ENCODE results near the gene HLF. TPM values are rescaled to one million over a fixed set of nuclear protein-coding genes. Genes with fewer than 3 reads are reported as not detected.

HLF gene
- total and polyA plus RNA-seq, 2 donors (not counting 1 experiment from before 2014, with no cell fraction given) = 0.10 TPM; not detected in 1

GRCh38 chr17:55304171-55304859 is 39.6 kb downstream of the HLF start:
- Histone ChIP-seq H3K4me3 (ENCODE audit: control extremely low read depth in 1 of 5, extremely low read depth in 1 of 5, insufficient read depth in 1 of 5, low read depth in 2 of 5, low read length in 4 of 5) (no peak overlapping the region), H3K36me3 (replicated peaks in 1 of 2; ENCODE audit: control extremely low read depth in 1 of 2, control insufficient read depth in 1 of 2, extremely low read depth in 1 of 2, insufficient read depth in 2 of 2, low read length in 1 of 2) (no peaks in the 10 kb centered on the region), H3K9ac (ENCODE audit: low read length) (no peak overlapping the region), H3K27ac (ENCODE audit: low read length in 2 of 2) (no peak overlapping the region), H3K9me3 (ENCODE audit: control extremely low read depth in 1 of 3, control insufficient read depth in 2 of 3, insufficient read depth in 1 of 3, low read length in 2 of 3) (no peaks in the 10 kb centered on the region), H3K27me3 (replicated peaks in 1 of 4; ENCODE audit: control extremely low read depth in 1 of 4, control insufficient read depth in 3 of 4, insufficient read depth in 4 of 4, low read length in 3 of 4) (peaks cover 0 to 6% (median 0%) of the 10 kb centered on the region in 4 experiments), H2AFZ (ENCODE audit: insufficient read depth, low read depth, low read length, poor library complexity, severe bottlenecking) (no peak overlapping the region), H3K79me2 (ENCODE audit: control insufficient read depth, insufficient read depth, low read length) (no peaks in the 10 kb centered on the region), H4K20me1 (ENCODE audit: control insufficient read depth, insufficient read depth, low read length, poor library complexity, severe bottlenecking) (no peaks in the 10 kb centered on the region), H3K4me2 (replicated peaks; ENCODE audit: low read depth, low read length, poor library complexity, severe bottlenecking) (no peak overlapping the region), H3K4me1 (ENCODE audit: control insufficient read depth in 2 of 2, insufficient read depth in 2 of 2, low read length in 2 of 2) (peaks cover 0 to 10% of the 10 kb centered on the region in 2 donors)
- CTCF ChIA-PET = interaction anchor here (0.8 to 1.5 kb wide), 5 partner anchors 9 to 312 kb away, joined by 3 to 5 read pairs (median 4); no protein-coding TSS in a partner anchor
- Mint-ChIP-seq H3K9me3 (ENCODE audit: insufficient read depth) (no peaks in the 10 kb centered on the region), H3K27me3 (peaks cover 10% of the 10 kb centered on the region), H3K4me1 (peaks cover 16% of the 10 kb centered on the region), H3K27ac (no peak overlapping the region), H3K4me3 (no peak overlapping the region)
- intact Hi-C loops (cut with micrococcal nuclease) = no loop called here
- TF ChIP-seq CTCF (IDR thresholded peaks at IDR 0.05) (no peak), EZH2 (IDR thresholded peaks at IDR 0.05; ENCODE audit: borderline replicate concordance, insufficient read depth, low read depth, low read length, poor library complexity, severe bottlenecking) (no peak)
- ATAC-seq (ENCODE audit: low read depth) (no peak), DNase-seq (no peak)
- POLR2A ChIA-PET = no interaction called here
- 95% methylated on average over 9 of the region's 11 CpGs for WGBS (ENCODE audit: insufficient coverage)

GRCh38 chr17:55305321-55306087 is 40.7 kb downstream of the HLF start:
- Mint-ChIP-seq H3K27ac (no peak overlapping the region), H3K4me1 (peaks cover 16% of the 10 kb centered on the region), H3K27me3 (peaks cover 11% of the 10 kb centered on the region), H3K4me3 (no peak overlapping the region), H3K9me3 (ENCODE audit: insufficient read depth) (no peaks in the 10 kb centered on the region)
- no peak overlapping the region for H3K4me2 ChIP-seq (replicated peaks; ENCODE audit: low read depth, low read length, poor library complexity, severe bottlenecking)
- H4K20me1 ChIP-seq (ENCODE audit: control insufficient read depth, insufficient read depth, low read length, poor library complexity, severe bottlenecking) = no peaks in the 10 kb centered on the region
- H3K9me3 ChIP-seq (ENCODE audit: control extremely low read depth in 1 of 3, control insufficient read depth in 2 of 3, insufficient read depth in 1 of 3, low read length in 2 of 3) = no peaks in the 10 kb centered on the region
- ATAC-seq (ENCODE audit: low read depth) = no peak
- H3K27me3 ChIP-seq (replicated peaks in 1 of 4; ENCODE audit: control extremely low read depth in 1 of 4, control insufficient read depth in 3 of 4, insufficient read depth in 4 of 4, low read length in 3 of 4) = peaks cover 0 to 6% (median 0%) of the 10 kb centered on the region in 4 experiments
- H2AFZ ChIP-seq (ENCODE audit: insufficient read depth, low read depth, low read length, poor library complexity, severe bottlenecking) = no peak overlapping the region
- H3K4me3 ChIP-seq (ENCODE audit: control extremely low read depth in 1 of 5, extremely low read depth in 1 of 5, insufficient read depth in 1 of 5, low read depth in 2 of 5, low read length in 4 of 5) = no peak overlapping the region
- TF ChIP-seq CTCF (IDR thresholded peaks at IDR 0.05) = no peak
- no peak for TF ChIP-seq EZH2 (IDR thresholded peaks at IDR 0.05; ENCODE audit: borderline replicate concordance, insufficient read depth, low read depth, low read length, poor library complexity, severe bottlenecking)
- no peak for DNase-seq
- 93% methylated on average over 4 of the region's 6 CpGs for WGBS (ENCODE audit: insufficient coverage)
- H3K36me3 ChIP-seq (replicated peaks in 1 of 2; ENCODE audit: control extremely low read depth in 1 of 2, control insufficient read depth in 1 of 2, extremely low read depth in 1 of 2, insufficient read depth in 2 of 2, low read length in 1 of 2) = no peaks in the 10 kb centered on the region
- no peaks in the 10 kb centered on the region for H3K79me2 ChIP-seq (ENCODE audit: control insufficient read depth, insufficient read depth, low read length)
- no peak overlapping the region for H3K27ac ChIP-seq (ENCODE audit: low read length in 2 of 2)
- no peak overlapping the region for H3K9ac ChIP-seq (ENCODE audit: low read length)
- POLR2A ChIA-PET = no interaction called here
- intact Hi-C loops (cut with micrococcal nuclease) = no loop called here
- CTCF ChIA-PET = no interaction called here
- peaks cover 0 to 10% of the 10 kb centered on the region in 2 donors for H3K4me1 ChIP-seq (ENCODE audit: control insufficient read depth in 2 of 2, insufficient read depth in 2 of 2, low read length in 2 of 2)
